Measurements from ENCODE around the gene BUD13. TPM values are rescaled to one million over a fixed set of nuclear protein-coding genes. Genes with fewer than 3 reads are reported as not detected.

Gene BUD13
- total RNA-seq, 1 experiment from 2014 or later = 22.9 TPM

GRCh38 chr11:116807601-116808261, 34.9 kb upstream of the BUD13 start:
- Histone ChIP-seq H3K79me2 (ENCODE audit: insufficient read depth, low read length) (no peaks in the 10 kb centered on the region), H3K27ac (ENCODE audit: low read depth, low read length) (no peak overlapping the region), H3K9me3 (ENCODE audit: control insufficient read depth in 1 of 2, insufficient read depth in 1 of 2, low read depth in 1 of 2, low read length in 2 of 2) (no peaks in the 10 kb centered on the region), H3K9ac (ENCODE audit: low read length) (no peak overlapping the region), H3K27me3 (ENCODE audit: insufficient read depth, low read length) (no peaks in the 10 kb centered on the region), H3K36me3 (ENCODE audit: control insufficient read depth in 1 of 2, insufficient read depth in 2 of 2, low read length in 2 of 2) (no peaks in the 10 kb centered on the region), H3K4me2 (ENCODE audit: low read length) (no peak overlapping the region), H2AFZ (ENCODE audit: low read depth, low read length, poor library complexity, severe bottlenecking) (no peak overlapping the region), H3K9me2 (ENCODE audit: insufficient read depth) (no peaks in the 10 kb centered on the region), H4K20me1 (ENCODE audit: insufficient read depth) (no peaks in the 10 kb centered on the region), H3K4me1 (ENCODE audit: control insufficient read depth in 1 of 2, insufficient read depth in 2 of 2, low read length in 2 of 2) (no peaks in the 10 kb centered on the region), H3K4me3 (replicated peaks in 1 of 2; ENCODE audit: low read depth in 1 of 2, low read length in 2 of 2) (no peak overlapping the region)
- ATAC-seq (no peak), DNase-seq (ENCODE audit: low read depth, low spot score) (no peak)
- ChIA-PET POLR2A (no interaction called here), RAD21 (ENCODE audit: low non-redundant PET in 1 of 2, low total read pairs in 2 of 2, uncharacterized antibody in 2 of 2, unreplicated experiment in 2 of 2) (no interaction called here), CTCF (no interaction called here)
- TF ChIP-seq ZNF274 (IDR thresholded peaks at IDR 0.05; ENCODE audit: low read depth, low read length) (no peak), EZH2 (IDR thresholded peaks at IDR 0.05) (no peak), SRF (IDR thresholded peaks at IDR 0.05; ENCODE audit: low read depth) (no peak), CEBPB (IDR thresholded peaks at IDR 0.05; ENCODE audit: low read depth) (no peak)
- intact Hi-C loops (cut with micrococcal nuclease) = no loop called here
- BruUV-seq (replicated peaks) = no TSS peak

- ChIA-PET CTCF (no interaction called here), POLR2A (no interaction called here), RAD21 (ENCODE audit: low non-redundant PET in 1 of 2, low total read pairs in 2 of 2, uncharacterized antibody in 2 of 2, unreplicated experiment in 2 of 2) (no interaction called here)
- Histone ChIP-seq H3K79me2 (ENCODE audit: insufficient read depth, low read length) (no peaks in the 10 kb centered on the region), H3K4me1 (ENCODE audit: control insufficient read depth in 1 of 2, insufficient read depth in 2 of 2, low read length in 2 of 2) (no peaks in the 10 kb centered on the region), H3K9ac (ENCODE audit: low read length) (no peak overlapping the region), H3K27ac (ENCODE audit: low read depth, low read length) (no peak overlapping the region), H3K27me3 (ENCODE audit: insufficient read depth, low read length) (no peaks in the 10 kb centered on the region), H3K9me2 (ENCODE audit: insufficient read depth) (no peaks in the 10 kb centered on the region), H4K20me1 (ENCODE audit: insufficient read depth) (no peaks in the 10 kb centered on the region), H3K4me2 (ENCODE audit: low read length) (no peak overlapping the region), H3K4me3 (replicated peaks in 1 of 2; ENCODE audit: low read depth in 1 of 2, low read length in 2 of 2) (no peak overlapping the region), H3K36me3 (ENCODE audit: control insufficient read depth in 1 of 2, insufficient read depth in 2 of 2, low read length in 2 of 2) (no peaks in the 10 kb centered on the region), H3K9me3 (ENCODE audit: control insufficient read depth in 1 of 2, insufficient read depth in 1 of 2, low read depth in 1 of 2, low read length in 2 of 2) (no peaks in the 10 kb centered on the region), H2AFZ (ENCODE audit: low read depth, low read length, poor library complexity, severe bottlenecking) (no peak overlapping the region)
- no TSS peak for BruUV-seq (replicated peaks)
- intact Hi-C loops (cut with micrococcal nuclease) = no loop called here
- DNase-seq (ENCODE audit: low read depth, low spot score) (no peak), ATAC-seq (no peak)
- TF ChIP-seq RAD21 (IDR thresholded peaks at IDR 0.05; ENCODE audit: low read depth) (no peak), EGR1 (IDR thresholded peaks at IDR 0.05; ENCODE audit: low read depth) (no peak), REST (IDR thresholded peaks at IDR 0.05; ENCODE audit: low read depth) (no peak), SIN3A (IDR thresholded peaks at IDR 0.05; ENCODE audit: low read depth) (no peak), ZBTB33 (IDR thresholded peaks at IDR 0.05; ENCODE audit: extremely low read depth, insufficient replicate concordance, low read length) (no peak), ELF1 (IDR thresholded peaks at IDR 0.05; ENCODE audit: borderline replicate concordance, low read depth) (no peak), CBX3 (IDR thresholded peaks at IDR 0.05; ENCODE audit: low read depth) (no peak), JUND (IDR thresholded peaks at IDR 0.05) (no peak), FOSL1 (IDR thresholded peaks at IDR 0.05; ENCODE audit: low read depth) (no peak), MAX (IDR thresholded peaks at IDR 0.05) (no peak)
Measured at GRCh38 chr11:116804001-116804400, 31.2 kb upstream of the BUD13 start.

Data from HCT116 (cell line).